ENCODE results near the gene LHFPL6. TPM values are rescaled to one million over a fixed set of nuclear protein-coding genes. Genes with fewer than 3 reads are reported as not detected.

Gene LHFPL6
- total and polyA plus RNA-seq, 9 of the 15 experiments (the other 6 are each of a cell fraction or from before 2014, with no cell fraction given), result 0.18 TPM; not detected in 8

- TF ChIP-seq ZNF407 (IDR thresholded peaks at IDR 0.05; ENCODE audit: low read depth) (no peak), MTA1 (IDR thresholded peaks at IDR 0.05; ENCODE audit: borderline replicate concordance) (no peak), CUX1 (CRISPR knock-in tag; IDR thresholded peaks at IDR 0.05) (no peak), SMAD4 (CRISPR knock-in tag; conservative IDR thresholded peaks at IDR 0.05) (no peak), POLR2B (IDR thresholded peaks at IDR 0.05; ENCODE audit: low read depth, partially characterized antibody) (no peak), STAT5A (IDR thresholded peaks at IDR 0.05; ENCODE audit: borderline replicate concordance, low read length) (no peak)
These were observed 221.5 kb downstream of the LHFPL6 start (continued) for GRCh38 chr13:39381456-39381855.
